ENCODE results near the gene TNFRSF13B. TPM values are rescaled to one million over a fixed set of nuclear protein-coding genes. Genes with fewer than 3 reads are reported as not detected.

TNFRSF13B gene
- total and polyA plus RNA-seq, 2 donors from 2014 or later: 1.4 TPM; not detected in 1

DNA sequence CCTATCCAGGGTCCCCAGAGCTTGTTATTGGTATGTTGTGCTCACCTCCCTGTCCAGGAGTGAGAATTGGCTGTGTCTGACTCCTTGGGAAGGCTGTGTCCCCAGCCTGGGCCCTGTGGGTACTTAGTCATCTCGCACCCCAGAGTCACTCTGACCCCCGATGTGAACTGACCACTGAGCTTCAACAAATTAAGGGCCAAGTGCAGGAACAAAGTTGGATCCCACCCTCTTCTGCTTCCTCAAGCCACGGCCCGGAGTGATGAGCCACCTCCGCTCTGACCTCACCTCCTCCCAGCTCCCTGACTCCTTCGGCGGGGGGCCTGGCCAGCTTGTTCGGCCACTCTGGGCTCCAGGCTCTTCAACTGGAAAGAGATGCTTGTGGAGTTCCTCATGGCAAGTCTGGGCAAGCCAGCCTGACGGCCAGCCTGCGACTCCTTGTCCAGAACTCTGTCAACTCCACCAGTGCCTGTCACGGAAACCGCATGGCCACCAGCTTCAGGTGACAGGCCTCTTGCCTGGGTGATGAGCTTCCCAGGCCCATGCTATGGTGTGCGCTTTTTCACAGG, 48.1 kb upstream of the TNFRSF13B start:
- Histone ChIP-seq H3K27me3 (ENCODE audit: control insufficient read depth, insufficient read depth, low read length) (no peaks in the 10 kb centered on the region), H3K4me3 (ENCODE audit: low read length in 3 of 3) (no peak overlapping the region), H3K4me1 (ENCODE audit: control insufficient read depth in 2 of 3, insufficient read depth in 2 of 3, low read depth in 1 of 3, low read length in 3 of 3) (peaks cover 0 to 14% (median 0%) of the 10 kb centered on the region in 3 donors), H3K36me3 (ENCODE audit: control insufficient read depth in 2 of 3, insufficient read depth in 3 of 3, low read length in 3 of 3) (no peaks in the 10 kb centered on the region), H3K27ac (ENCODE audit: low read depth in 2 of 2, low read length in 2 of 2) (no peak overlapping the region), H3K9ac (ENCODE audit: low read length in 3 of 3) (no peak overlapping the region), H3K9me3 (ENCODE audit: control insufficient read depth in 2 of 3, insufficient read depth in 1 of 3, low read length in 3 of 3) (no peaks in the 10 kb centered on the region)
- TF ChIP-seq, protein P1, sequence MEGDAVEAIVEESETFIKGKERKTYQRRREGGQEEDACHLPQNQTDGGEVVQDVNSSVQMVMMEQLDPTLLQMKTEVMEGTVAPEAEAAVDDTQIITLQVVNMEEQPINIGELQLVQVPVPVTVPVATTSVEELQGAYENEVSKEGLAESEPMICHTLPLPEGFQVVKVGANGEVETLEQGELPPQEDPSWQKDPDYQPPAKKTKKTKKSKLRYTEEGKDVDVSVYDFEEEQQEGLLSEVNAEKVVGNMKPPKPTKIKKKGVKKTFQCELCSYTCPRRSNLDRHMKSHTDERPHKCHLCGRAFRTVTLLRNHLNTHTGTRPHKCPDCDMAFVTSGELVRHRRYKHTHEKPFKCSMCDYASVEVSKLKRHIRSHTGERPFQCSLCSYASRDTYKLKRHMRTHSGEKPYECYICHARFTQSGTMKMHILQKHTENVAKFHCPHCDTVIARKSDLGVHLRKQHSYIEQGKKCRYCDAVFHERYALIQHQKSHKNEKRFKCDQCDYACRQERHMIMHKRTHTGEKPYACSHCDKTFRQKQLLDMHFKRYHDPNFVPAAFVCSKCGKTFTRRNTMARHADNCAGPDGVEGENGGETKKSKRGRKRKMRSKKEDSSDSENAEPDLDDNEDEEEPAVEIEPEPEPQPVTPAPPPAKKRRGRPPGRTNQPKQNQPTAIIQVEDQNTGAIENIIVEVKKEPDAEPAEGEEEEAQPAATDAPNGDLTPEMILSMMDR (IDR thresholded peaks at IDR 0.05; ENCODE audit: borderline replicate concordance, extremely low read depth, insufficient read depth): no peak
- FAIRE-seq (no peak), DNase-seq (peak in 1 of 5 donors; percentile 71)
- intact Hi-C loops (cut with DNase I): no loop called here

DNA sequence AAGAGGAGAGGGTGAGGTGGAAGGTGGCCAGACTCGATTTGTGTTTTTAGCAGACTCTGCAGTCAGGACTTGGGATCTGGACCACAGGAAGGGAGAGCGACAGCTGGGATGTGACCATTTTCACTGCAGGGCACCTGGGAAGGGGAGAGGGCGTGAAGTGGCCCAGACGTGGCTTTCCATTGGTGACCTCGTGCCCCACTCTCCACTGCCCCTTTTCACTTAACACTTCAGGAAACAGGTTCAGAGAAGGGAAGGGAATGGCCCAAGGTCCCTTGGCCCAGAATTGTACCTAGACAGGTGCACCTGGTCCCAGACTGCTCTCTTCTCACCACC, 47.5 kb upstream of the TNFRSF13B start:
- Histone ChIP-seq H3K9me3 (ENCODE audit: control insufficient read depth in 2 of 3, insufficient read depth in 1 of 3, low read length in 3 of 3) (no peaks in the 10 kb centered on the region), H3K4me3 (ENCODE audit: low read length in 3 of 3) (no peak overlapping the region), H3K27ac (ENCODE audit: low read depth in 2 of 2, low read length in 2 of 2) (peak overlapping the region in 1 of 2 donors; percentile 39), H3K36me3 (ENCODE audit: control insufficient read depth in 2 of 3, insufficient read depth in 3 of 3, low read length in 3 of 3) (no peaks in the 10 kb centered on the region), H3K9ac (ENCODE audit: low read length in 3 of 3) (no peak overlapping the region), H3K4me1 (ENCODE audit: control insufficient read depth in 2 of 3, insufficient read depth in 2 of 3, low read depth in 1 of 3, low read length in 3 of 3) (peaks cover 0 to 11% (median 0%) of the 10 kb centered on the region in 3 donors), H3K27me3 (ENCODE audit: control insufficient read depth, insufficient read depth, low read length) (no peaks in the 10 kb centered on the region)
- FAIRE-seq (no peak), DNase-seq (no peak)
- intact Hi-C loops (cut with DNase I): no loop called here
- TF ChIP-seq, protein P1 (IDR thresholded peaks at IDR 0.05; ENCODE audit: borderline replicate concordance, extremely low read depth, insufficient read depth): no peak

DNA sequence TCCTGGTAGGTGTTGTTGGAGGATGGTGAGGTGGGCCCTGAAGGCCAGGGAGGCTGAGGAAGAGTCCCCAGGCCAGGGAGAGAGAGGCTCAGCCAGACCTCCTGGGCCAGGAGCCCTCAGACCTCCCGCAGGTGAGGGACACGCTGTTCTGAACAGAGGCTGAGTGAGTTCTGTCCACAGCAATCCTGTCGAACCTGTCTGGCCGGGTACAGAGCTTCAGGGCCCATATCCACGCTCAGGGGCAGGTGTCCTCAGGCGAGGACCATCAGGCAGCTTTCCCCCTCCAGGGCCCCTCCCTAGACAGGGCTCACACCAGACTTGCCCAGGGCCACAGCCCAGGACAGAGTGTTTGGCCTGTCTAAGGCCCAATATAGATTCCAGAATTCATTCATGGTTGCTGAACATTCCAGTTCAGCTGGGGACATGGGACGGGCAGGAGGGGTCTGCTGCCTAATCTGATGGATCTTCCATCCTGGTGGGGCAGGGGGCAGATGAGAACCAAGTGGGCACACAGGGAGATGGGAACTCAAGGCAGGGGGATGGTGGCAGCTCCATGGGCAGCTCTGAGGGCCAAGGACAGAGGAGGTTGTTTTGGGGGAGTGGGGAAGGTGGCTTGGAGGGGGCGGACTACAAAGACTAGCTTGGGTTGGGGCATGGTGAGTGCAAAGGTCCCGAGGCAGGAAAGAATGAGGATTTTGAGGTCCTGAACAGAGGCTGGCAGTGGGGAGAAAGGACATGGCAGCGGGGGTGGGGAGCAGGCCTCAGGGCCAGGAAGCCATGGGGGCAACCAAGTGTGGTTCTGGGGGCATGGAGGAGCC, 46.9 kb upstream of the TNFRSF13B start:
- Histone ChIP-seq H3K27ac (ENCODE audit: low read depth in 2 of 2, low read length in 2 of 2) (peak overlapping the region; percentile 39 to 60), H3K4me3 (ENCODE audit: low read length in 3 of 3) (no peak overlapping the region), H3K27me3 (ENCODE audit: control insufficient read depth, insufficient read depth, low read length) (no peaks in the 10 kb centered on the region), H3K9me3 (ENCODE audit: control insufficient read depth in 2 of 3, insufficient read depth in 1 of 3, low read length in 3 of 3) (no peaks in the 10 kb centered on the region), H3K9ac (ENCODE audit: low read length in 3 of 3) (no peak overlapping the region), H3K36me3 (ENCODE audit: control insufficient read depth in 2 of 3, insufficient read depth in 3 of 3, low read length in 3 of 3) (no peaks in the 10 kb centered on the region), H3K4me1 (ENCODE audit: control insufficient read depth in 2 of 3, insufficient read depth in 2 of 3, low read depth in 1 of 3, low read length in 3 of 3) (peaks cover 0 to 11% (median 0%) of the 10 kb centered on the region in 3 donors)
- DNase-seq (peak; percentile 75 to 91 (median 76)), FAIRE-seq (no peak)
- intact Hi-C loops (cut with DNase I): no loop called here
- TF ChIP-seq, protein P1 (IDR thresholded peaks at IDR 0.05; ENCODE audit: borderline replicate concordance, extremely low read depth, insufficient read depth): no peak
